PC-9 (cell line): ENCODE results near the gene MPZL2. TPM values are rescaled to one million over a fixed set of nuclear protein-coding genes. Genes with fewer than 3 reads are reported as not detected.

Experiments used
- BruUV-seq: library from RNA; stranded (reverse); fragments of 400-500 nt; replicated peaks from 2 replicates; lab custom pipeline; 2021; lab: Mats Ljungman, UMichigan
- CTCF ChIA-PET: fragments of 300-600 bp; sonication (Branson Sonifier 250); formaldehyde crosslinking; loops from one replicate; lab custom pipeline; 2022; ENCODE audit warnings: antibody characterized with exemption; lab: Charles Lee
- POLR2A ChIA-PET: fragments of 300-600 bp; sonication (Branson Sonifier 250); formaldehyde crosslinking; loops from one replicate; lab custom pipeline; 2022; ENCODE audit warnings: antibody characterized with exemption; ENCODE audit not compliant: unreplicated experiment; lab: Charles Lee
- DNase-seq, 2 experiments: peaks; one replicate each; pipeline versions ENCODE4 v3.0.0 to v3.0.0-alpha.2; 2015 to 2022; ENCODE audit warnings: mixed read lengths in 1 of 2
- H2AFZ ChIP-seq: fragments of 200-600 bp; sonication (generic); 2 replicates; pipeline ENCODE4 v1.8.1; 2017; ENCODE audit warnings: antibody characterized with exemption
- H3F3A ChIP-seq: fragments of 200-600 bp; sonication (generic); 2 replicates; pipeline ENCODE4 v1.8.1; 2017; ENCODE audit warnings: antibody characterized with exemption, mild to moderate bottlenecking, low read depth; ENCODE audit not compliant: insufficient read depth
- H3K27ac ChIP-seq: fragments of 200-600 bp; sonication (generic); 2 replicates; pipeline ENCODE4 v1.6.1; 2016; ENCODE audit warnings: mixed run types
- H3K27me3 ChIP-seq: fragments of 200-600 bp; sonication (generic); 2 replicates; pipeline ENCODE4 v1.6.1; 2016; ENCODE audit warnings: low read depth, mixed run types; ENCODE audit not compliant: insufficient read depth
- H3K36me3 ChIP-seq: fragments of 200-600 bp; sonication (generic); 2 replicates; pipeline ENCODE4 v1.6.1; 2016; ENCODE audit warnings: low read depth, mixed run types
- H3K4me1 ChIP-seq: fragments of 200-600 bp; sonication (generic); replicated peaks from 2 replicates; pipeline ENCODE4 v1.6.1; 2016; ENCODE audit warnings: mixed run types; ENCODE audit not compliant: insufficient read depth
- H3K4me2 ChIP-seq: fragments of 200-600 bp; sonication (generic); 2 replicates; pipeline ENCODE4 v1.6.1; 2017; ENCODE audit warnings: mixed run types
- H3K4me3 ChIP-seq: fragments of 200-600 bp; sonication (generic); 2 replicates; pipeline ENCODE4 v1.6.1; 2016; ENCODE audit warnings: mixed run types
- H3K79me2 ChIP-seq: fragments of 200-600 bp; sonication (generic); 2 replicates; pipeline ENCODE4 v1.6.1; 2017; ENCODE audit warnings: low read depth, mixed run types
- H3K9me2 ChIP-seq: fragments of 200-600 bp; sonication (generic); 2 replicates; pipeline ENCODE4 v1.8.1; 2017; ENCODE audit warnings: mild to moderate bottlenecking; ENCODE audit not compliant: insufficient read depth
- H3K9me3 ChIP-seq: fragments of 200-600 bp; sonication (generic); 2 replicates; pipeline ENCODE4 v1.8.1; 2016; ENCODE audit warnings: low read depth; ENCODE audit not compliant: insufficient read depth
- H4K20me1 ChIP-seq: fragments of 200-600 bp; sonication (generic); 2 replicates; pipeline ENCODE4 v1.8.1; 2017; ENCODE audit not compliant: insufficient read depth
- CTCF ChIP-seq: fragments of 200-600 bp; sonication (generic); conservative IDR thresholded peaks from 2 replicates; pipeline ENCODE4 v1.6.1; 2017; ENCODE audit warnings: mixed run types, antibody characterized with exemption, mild to moderate bottlenecking, moderate library complexity
- EZH2 ChIP-seq: fragments of 200-600 bp; sonication (generic); IDR thresholded peaks from 2 replicates; pipeline ENCODE4 v1.8.0; 2017; ENCODE audit warnings: antibody characterized with exemption, low read depth
- intact Hi-C: fragments of 100-400 bp; cut with micrococcal nuclease; formaldehyde crosslinking; loops from one replicate; pipeline ENCODE4 v1.10.0; 2022; ENCODE audit not compliant: unreplicated experiment
- total RNA-seq: library from RNA; stranded (reverse); gene quantifications from 2 replicates; pipeline ENCODE4 v1.2.3, GENCODE V29; 2021

MPZL2 gene
- total RNA-seq, 1 experiment from 2014 or later = 43.1 TPM

DNA sequence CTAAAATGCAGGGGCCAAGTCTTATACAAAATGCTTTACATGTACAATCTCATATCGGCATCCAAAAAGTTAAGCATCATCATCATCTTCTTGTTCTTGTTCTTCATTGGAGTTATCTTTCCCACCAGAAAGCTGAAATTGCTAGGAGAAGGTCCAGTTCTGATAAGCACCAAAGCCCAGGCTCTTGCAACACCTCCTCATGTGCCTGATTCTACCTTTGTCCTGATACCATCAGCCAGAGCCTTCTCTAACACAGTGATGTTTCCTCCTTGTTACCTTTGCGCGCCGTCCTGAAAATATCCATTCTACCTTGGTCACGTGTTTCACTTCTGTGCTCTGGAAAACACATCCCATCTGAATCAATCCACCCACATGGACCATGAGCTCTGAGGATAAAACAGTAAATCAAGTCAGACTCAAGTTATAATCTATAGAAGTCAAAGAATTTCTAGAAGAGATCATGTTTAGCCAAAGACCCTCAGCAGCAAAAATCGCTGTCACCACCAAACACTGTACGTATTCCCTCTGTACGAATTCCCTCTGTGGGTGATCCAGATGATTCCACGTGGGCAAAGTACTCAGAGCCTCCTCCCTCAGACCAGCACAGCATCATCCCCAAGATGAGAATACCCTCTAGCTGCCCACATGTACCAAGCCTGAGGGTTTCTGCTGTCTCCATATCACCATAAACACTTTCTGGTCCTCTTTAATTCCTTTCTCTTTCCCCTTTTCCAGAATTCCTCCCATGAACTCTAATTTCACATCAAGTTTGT is 58.3 kb downstream of the MPZL2 start:
- Histone ChIP-seq H3K4me3 (no peak overlapping the region), H3K4me2 (no peak overlapping the region), H4K20me1 (no peaks in the 10 kb centered on the region), H3K79me2 (no peaks in the 10 kb centered on the region), H3K36me3 (no peaks in the 10 kb centered on the region), H3K4me1 (no peaks in the 10 kb centered on the region), H2AFZ (no peak overlapping the region), H3K9me3 (no peaks in the 10 kb centered on the region), H3K27ac (no peak overlapping the region), H3F3A (no peaks in the 10 kb centered on the region), H3K9me2 (0 out of 2 replicates have a peak, but pooled peaks cover 3% of the 10 kb centered on the region), H3K27me3 (no peaks in the 10 kb centered on the region)
- POLR2A ChIA-PET = no interaction called here
- TF ChIP-seq EZH2 = no peak
- no peak for TF ChIP-seq CTCF
- no peak for DNase-seq
- intact Hi-C loops = no loop called here
- no TSS peak for BruUV-seq
- CTCF ChIA-PET = no interaction called here

Other genes with a start within 250 kb of the MPZL2 start
- 18.7 and 27.6 TPM in 2 replicates for gene TMPRSS4, start 187.2 kb downstream of the MPZL2 start, total RNA-seq
- not detected in 2 replicates for gene SMIM35, start 177.3 kb downstream of the MPZL2 start, total RNA-seq
- 0.08 TPM in 1 of 2 replicates, not detected in the other for gene SCN4B, start 111.5 kb downstream of the MPZL2 start, total RNA-seq
- not detected in 2 replicates for gene SCN2B, start 87.7 kb downstream of the MPZL2 start, total RNA-seq
- gene JAML, start 39.3 kb downstream of the MPZL2 start, total RNA-seq = not detected in 2 replicates
- 13.4 and 16.8 TPM in 2 replicates for gene MPZL3, start 11.9 kb downstream of the MPZL2 start, total RNA-seq
- gene CD3E, start 40.4 kb upstream of the MPZL2 start, total RNA-seq = not detected in 2 replicates
- gene CD3D, start 78.4 kb upstream of the MPZL2 start, total RNA-seq = not detected in 2 replicates
- not detected in 2 replicates for gene CD3G, start 80.0 kb upstream of the MPZL2 start, total RNA-seq
- gene UBE4A, start 95.3 kb upstream of the MPZL2 start, total RNA-seq = 24.9 and 30.9 TPM in 2 replicates
- gene ATP5MG, start 137.3 kb upstream of the MPZL2 start, total RNA-seq = 240 and 248 TPM in 2 replicates
- gene KMT2A, start 172.2 kb upstream of the MPZL2 start, total RNA-seq = 78.7 and 80.3 TPM in 2 replicates